Adrenal gland (tissue), 5 donors: Measurements from ENCODE around the gene CMBL.

ENCODE experiments used
- POLR2A ChIP-seq, 2 donors: fragments of 450-650 bp; IDR thresholded peaks; one replicate each; pipeline ENCODE4 v1.6.1; 2017; ENCODE audit warnings: antibody characterized with exemption in 2 of 2, mild to moderate bottlenecking in 2 of 2, moderate library complexity in 1 of 2
- TF ChIP-seq, protein P1 (sequence below), 6 experiments: fragments of 450-650 bp in 4 of 6; fragments of 200-600 bp in 2 of 6; sonication (generic) in 1 of 6; IDR thresholded peaks; 1 replicate in 5 of 6; 2 replicates in 1 of 6; pipeline versions ENCODE4 v1.5.1 to v1.8.0; 2016 to 2021; ENCODE audit warnings: antibody characterized with exemption in 6 of 6, mild to moderate bottlenecking in 2 of 6, moderate library complexity in 1 of 6
- donor health status: DM: no; HTN: no; CAD: no.

DNA sequence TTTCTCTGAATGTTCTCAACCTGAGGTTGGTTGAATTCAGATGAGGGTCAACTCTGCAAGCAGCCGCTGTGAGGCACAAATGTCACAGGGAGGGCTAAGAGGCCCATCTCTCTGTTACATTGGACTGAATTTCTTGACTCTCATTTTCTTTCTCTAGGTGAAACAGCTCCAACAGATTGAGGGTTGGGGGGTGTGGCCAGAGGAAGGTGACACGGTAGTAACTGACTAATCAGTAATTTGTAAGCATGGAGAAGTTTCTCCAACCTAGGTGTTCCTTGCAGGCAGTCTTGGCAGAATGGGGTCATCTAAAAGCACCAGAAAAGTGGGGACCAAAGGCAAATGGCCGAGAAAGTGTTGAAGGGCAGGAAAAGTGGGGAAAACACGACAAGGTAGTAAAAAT is 40.9 kb downstream of the CMBL start:
- TF ChIP-seq, protein P1, sequence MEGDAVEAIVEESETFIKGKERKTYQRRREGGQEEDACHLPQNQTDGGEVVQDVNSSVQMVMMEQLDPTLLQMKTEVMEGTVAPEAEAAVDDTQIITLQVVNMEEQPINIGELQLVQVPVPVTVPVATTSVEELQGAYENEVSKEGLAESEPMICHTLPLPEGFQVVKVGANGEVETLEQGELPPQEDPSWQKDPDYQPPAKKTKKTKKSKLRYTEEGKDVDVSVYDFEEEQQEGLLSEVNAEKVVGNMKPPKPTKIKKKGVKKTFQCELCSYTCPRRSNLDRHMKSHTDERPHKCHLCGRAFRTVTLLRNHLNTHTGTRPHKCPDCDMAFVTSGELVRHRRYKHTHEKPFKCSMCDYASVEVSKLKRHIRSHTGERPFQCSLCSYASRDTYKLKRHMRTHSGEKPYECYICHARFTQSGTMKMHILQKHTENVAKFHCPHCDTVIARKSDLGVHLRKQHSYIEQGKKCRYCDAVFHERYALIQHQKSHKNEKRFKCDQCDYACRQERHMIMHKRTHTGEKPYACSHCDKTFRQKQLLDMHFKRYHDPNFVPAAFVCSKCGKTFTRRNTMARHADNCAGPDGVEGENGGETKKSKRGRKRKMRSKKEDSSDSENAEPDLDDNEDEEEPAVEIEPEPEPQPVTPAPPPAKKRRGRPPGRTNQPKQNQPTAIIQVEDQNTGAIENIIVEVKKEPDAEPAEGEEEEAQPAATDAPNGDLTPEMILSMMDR (IDR thresholded peaks at IDR 0.05) = no peak
- no peak for TF ChIP-seq POLR2A (IDR thresholded peaks at IDR 0.05)
